NCI-H2081 treated with DMSO at 0.1 percent for 48 hours (cell line): Measurements from ENCODE around the gene PRAMEF8.
"Not testable (repeated sequence)": the region's sequence is repeated elsewhere in the genome, so short reads cannot be mapped to it uniquely, and the experiment has no call there.

ENCODE experiments used
- DNase-seq: peaks from one replicate; lab custom pipeline; 2025; lab: John Stamatoyannopoulos, UW

Gene PRAMEF8

DNA sequence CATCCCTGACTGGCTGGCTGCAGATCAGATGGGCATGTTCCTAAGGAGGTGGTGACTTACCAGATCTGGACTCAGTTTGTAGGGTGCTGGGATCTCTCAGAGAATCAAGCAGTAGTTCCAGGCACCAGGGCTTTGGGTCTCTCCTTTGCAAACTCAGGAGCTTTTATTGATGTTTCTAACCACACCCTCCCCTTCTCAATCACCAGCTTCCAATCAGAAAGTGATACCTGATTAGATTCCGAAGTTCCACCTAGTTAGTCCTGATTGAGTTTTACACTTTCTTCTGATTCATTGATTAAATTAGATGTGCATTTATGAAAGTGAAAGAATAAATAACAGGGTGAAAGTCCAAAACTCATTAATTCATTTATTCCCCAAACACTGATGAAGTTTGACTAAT lies at the start of gene PRAMEF8:
Gene PRAMEF8 (minus strand): TSS at position 101 of the 400 bp plus-strand sequence. CDS start 1,046 bp downstream, outside the sequence.
- not testable (repeated sequence) for DNase-seq

GRCh38 chr1:13315281-13315680 lies 30.3 kb upstream of the PRAMEF8 start, which contains the start of gene PRAMEF15:
Gene PRAMEF15 (plus strand): TSS chr1:13315581. CDS start chr1:13318408, 2,827 bp downstream.
- DNase-seq = not testable (repeated sequence)

GRCh38 chr1:13303239-13303638 lies 18.3 kb upstream of the PRAMEF8 start, which contains the start of gene PRAMEF33:
Gene PRAMEF33 (plus strand): TSS chr1:13303539. CDS start chr1:13305955, 2,416 bp downstream.
- DNase-seq = not testable (repeated sequence)

DNA sequence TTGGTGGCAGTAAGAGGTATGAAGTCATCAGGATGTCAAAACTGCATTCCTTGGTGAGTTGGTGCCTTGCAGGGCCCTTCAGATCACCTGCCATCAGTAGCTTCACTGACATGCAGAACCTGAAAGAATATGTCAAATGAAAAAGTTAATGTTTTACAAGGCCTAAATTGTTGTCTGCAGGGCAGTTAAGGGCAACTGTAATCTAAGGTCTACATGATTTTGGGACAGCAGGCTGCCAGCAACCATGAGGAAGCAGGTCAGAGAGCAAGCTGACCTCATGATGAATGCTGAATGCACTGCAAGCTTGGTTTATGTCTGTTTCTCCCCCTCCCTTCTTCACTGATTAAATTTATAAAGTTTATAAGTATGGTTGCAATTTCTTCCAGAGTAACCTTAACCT lies 17.3 kb upstream of the PRAMEF8 start:
- not testable (repeated sequence) for DNase-seq

DNA sequence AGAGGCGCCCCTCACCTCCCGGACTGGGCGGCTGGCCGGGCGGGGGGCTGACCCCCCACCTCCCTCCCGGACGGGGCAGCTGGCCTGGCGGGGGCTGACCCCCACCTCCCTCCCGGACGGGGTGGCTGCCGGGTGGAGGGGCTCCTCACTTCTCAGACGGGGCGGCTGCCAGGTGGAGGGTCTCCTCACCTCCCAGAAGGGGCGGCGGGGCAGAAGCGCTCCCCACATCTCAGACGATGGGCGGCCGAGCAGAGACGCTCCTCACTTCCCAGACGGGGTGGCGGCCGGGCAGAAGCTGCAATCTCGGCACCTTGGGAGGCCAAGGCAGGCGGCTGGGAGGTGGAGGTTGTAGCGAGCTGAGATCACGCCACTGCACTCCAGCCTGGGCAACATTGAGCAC lies 13.8 kb upstream of the PRAMEF8 start:
- not testable (repeated sequence) for DNase-seq

DNA sequence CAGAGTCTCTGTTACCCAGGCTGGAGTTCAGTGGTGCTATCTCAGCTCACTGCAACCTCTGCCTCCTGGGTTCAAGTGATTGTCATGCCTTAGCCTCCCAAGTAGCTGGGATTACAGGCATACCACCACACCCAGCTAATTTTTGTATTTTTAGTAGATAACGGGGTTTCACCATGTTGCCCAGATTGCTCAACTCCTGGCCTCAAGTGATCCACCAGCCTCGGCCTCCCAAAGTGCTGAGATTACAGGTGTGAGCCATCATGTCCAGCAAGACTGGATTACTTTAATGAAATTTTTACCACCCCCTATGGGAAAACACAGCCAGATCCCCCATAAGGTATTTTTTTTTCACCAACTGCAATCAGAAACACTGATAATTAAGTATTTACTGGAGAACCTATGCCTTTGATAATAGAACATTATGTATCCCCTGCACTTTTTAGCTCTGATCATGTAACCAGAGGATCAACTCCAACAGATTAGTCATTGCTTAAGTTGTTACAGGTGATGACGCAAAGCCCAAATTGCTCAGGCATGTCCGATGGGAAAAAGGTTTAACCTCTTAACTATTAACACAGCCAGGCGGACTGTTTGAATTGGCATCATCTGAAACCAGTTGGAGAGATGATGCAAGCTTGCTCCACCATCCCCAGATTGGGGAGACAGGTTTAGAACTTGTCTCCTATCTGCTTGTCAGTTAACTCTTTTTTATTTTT lies 12.4 kb upstream of the PRAMEF8 start:
- not testable (repeated sequence) for DNase-seq

GRCh38 chr1:13289030-13289429 lies 4.1 kb upstream of the PRAMEF8 start:
- DNase-seq = not testable (repeated sequence)

DNA sequence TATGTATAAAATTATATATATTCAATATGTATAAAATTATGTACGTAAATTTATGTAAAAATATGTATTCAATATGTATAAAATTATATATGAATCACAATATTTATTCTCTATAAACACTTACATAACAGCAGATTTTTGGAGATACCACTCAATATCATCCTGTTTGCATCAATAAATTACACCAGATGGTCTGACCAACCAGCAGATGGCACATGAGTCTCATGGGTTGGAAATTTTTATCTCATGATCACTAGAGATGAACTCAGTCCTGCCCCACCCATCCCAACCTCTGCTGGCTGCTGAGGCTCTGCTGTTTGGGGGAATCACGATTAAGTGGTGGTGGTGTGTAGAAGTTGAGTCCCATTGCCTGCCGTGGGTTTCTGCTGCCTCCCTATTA lies 5.3 kb downstream of the PRAMEF8 start:
- not testable (repeated sequence) for DNase-seq

- not testable (repeated sequence) for DNase-seq
These were observed 7.9 kb downstream of the PRAMEF8 start for GRCh38 chr1:13277016-13277415.

DNA sequence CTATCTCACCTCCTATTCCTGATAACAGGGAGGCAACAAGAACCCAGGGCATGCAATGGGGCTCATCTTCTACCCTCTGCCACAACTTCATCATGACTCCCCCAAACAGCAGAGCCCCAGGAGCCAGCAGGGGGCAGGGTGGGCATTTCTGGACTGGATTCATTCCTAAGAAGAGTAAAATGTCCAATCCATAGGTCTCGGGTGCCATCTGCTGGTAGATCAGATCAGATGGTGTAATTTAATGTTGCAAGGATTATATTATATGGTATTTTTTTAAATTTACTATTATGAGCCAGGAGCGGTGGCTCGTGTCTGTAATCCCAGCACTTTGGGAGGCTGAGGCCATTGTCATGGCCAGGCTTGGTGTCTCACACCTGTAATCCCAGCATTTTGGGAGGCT lies 19.8 kb downstream of the PRAMEF8 start:
- not testable (repeated sequence) for DNase-seq

DNA sequence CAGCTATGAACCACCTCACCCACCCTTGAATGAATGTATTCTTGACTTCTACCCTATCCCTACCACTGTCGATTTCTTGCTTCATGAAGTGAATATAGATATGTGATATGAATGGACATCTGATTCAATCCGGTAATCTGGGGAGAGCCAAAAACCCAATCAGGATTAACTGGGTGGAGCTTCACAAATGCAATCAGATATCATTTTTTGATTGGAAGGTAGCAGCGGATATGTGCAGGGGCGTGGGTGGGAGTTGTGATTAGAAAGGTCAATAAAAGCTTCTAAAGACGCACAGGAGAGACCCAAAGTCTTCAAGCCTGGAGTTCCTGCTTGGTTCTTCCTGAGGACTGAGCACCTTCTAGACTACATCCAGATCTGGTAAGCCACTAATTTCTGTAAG lies 31.0 kb downstream of the PRAMEF8 start, which contains the start of gene PRAMEF5:
Gene PRAMEF5 (plus strand): TSS at position 301 of the 400 bp plus-strand sequence. CDS start 5,071 bp downstream, outside the sequence.
- DNase-seq = not testable (repeated sequence)

DNA sequence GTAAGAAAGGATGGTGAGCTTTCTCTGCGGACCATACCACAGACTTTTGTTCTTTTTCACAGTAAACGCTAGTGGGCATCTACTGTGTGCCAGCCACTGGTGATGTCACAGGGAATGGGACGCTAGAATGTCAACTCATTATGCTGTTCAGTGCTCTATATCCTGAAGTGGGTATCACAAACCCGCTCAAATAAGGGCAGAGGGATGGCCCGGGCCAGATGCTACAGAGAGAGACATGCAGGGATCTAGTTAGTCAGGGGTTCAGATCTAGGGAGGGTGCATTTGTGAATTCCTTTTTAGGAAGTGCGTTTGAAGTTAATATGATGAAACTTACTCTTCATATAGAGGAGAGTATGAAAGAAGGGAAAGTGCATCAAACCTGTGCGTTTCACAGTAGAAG lies 37.8 kb downstream of the PRAMEF8 start:
- not testable (repeated sequence) for DNase-seq

DNA sequence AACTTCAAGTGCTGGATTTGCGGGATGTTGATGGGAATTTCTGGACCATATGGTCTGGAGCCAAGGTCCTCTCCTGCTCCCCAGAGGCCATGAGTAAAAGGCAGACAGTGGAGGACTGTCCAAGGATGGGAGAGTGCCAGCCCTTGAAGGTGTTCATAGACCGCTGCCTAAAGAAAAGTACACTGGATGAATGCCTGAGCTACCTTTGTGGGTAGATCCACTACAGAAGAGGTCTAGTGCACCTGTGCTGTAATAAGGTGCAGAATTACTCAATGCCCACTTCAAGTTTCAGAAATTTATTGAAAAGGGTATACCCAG lies 38.4 kb downstream of the PRAMEF8 start:
- not testable (repeated sequence) for DNase-seq

- not testable (repeated sequence) for DNase-seq
These were observed 38.9 kb downstream of the PRAMEF8 start for GRCh38 chr1:13245841-13246553.

DNA sequence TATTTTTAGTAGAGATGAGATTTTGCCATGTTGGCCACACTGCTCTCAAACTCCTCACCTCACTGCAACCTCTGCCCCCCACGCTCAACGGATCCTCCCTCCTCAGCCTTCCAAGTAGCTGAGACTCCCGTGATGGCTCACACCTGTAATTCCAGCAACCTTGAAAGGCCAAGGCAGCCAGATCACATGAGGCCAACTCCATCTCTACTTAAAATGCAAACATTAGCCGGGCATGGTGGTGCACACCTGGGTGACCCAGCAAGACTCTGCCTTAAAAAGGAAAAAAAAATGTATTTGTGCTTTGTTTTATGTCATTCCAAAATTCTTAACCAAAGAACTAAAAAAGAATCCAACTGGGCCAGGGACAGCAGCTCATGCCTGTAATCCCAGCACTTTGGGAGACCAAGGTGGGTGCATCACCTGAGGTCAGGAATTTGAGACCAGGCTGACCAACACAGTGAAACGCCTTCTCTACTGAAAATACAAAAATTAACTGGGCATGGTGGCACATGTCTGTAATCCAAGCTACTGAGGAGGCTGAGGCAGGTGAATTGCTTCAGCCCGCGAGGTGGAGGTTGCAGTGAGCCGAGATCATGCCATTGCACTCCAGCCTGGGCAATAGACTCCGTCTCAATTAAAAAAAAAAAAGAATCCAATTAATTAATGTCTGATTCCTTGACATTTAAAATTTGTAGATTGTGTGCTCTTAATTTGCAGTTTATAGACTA lies 41.2 kb downstream of the PRAMEF8 start:
- not testable (repeated sequence) for DNase-seq

DNA sequence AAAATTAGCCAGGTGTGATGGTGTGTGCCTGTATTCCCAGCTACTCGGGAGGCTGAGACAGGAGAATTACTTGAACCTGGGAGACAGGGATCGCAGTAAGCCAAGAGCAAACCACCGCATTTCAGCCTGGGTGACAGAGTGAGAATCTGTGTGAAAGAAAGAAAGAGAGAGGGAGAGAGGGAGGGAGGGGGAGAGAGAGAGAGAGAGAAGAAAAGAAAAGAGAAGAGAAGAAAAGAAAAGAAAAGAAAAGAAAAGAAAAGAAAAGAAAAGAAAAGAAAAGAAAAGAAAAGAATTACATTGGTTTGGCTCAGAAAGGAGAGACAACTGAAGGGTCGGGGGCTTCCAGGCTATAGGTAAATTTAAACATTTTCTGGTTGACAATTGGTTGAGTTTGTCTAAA lies 45.3 kb downstream of the PRAMEF8 start:
- DNase-seq = not testable (repeated sequence)

DNA sequence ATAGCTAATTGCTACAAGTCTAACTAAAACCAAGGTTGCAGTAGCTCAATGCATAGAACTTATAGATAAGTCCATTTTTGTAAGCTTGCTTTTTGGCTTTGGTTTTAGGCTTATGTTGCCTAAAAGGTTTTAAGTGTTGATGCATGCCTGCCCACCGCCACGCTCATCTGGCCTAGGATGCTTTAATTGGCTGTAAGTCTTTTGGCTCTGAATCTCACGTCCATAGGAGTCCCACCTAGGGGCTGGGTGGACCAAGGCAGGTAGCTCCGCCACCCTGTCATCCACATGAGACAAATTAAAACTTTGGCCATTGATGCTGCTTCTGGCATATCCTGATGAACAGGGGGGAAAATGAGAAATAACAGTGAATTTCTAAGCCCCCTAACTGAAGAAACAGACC lies 47.4 kb downstream of the PRAMEF8 start:
- not testable (repeated sequence) for DNase-seq

- DNase-seq = not testable (repeated sequence)
These were observed 50.9 kb downstream of the PRAMEF8 start for GRCh38 chr1:13234057-13234456.

GRCh38 chr1:13232056-13232455 lies 52.9 kb downstream of the PRAMEF8 start:
- not testable (repeated sequence) for DNase-seq
